Caco-2 (cell line): ENCODE measurements around the gene MAP10. TPM values are rescaled to one million over a fixed set of nuclear protein-coding genes. Genes with fewer than 3 reads are reported as not detected.

Experiments used
- BruUV-seq: library from RNA; stranded (reverse); fragments of 400-500 nt; replicated peaks from 2 replicates; lab custom pipeline; 2021; lab: Mats Ljungman, UMichigan
- CTCF ChIA-PET: fragments of 300-600 bp; sonication (Branson Sonifier 250); formaldehyde crosslinking; loops from one replicate; lab custom pipeline; 2022; ENCODE audit warnings: antibody characterized with exemption; lab: Charles Lee
- POLR2A ChIA-PET: fragments of 300-600 bp; sonication (Branson Sonifier 250); formaldehyde crosslinking; loops from one replicate; lab custom pipeline; 2022; ENCODE audit warnings: antibody characterized with exemption; lab: Charles Lee
- DNase-seq, 2 experiments: peaks; one replicate each; pipeline versions ENCODE4 v3.0.0 to v3.0.0-alpha.2; 2020 to 2022
- H3K27me3 ChIP-seq: replicated peaks from 2 replicates; pipeline ENCODE4 v1.6.0; 2011; ENCODE audit warnings: low read length; ENCODE audit not compliant: control insufficient read depth, insufficient read depth
- H3K36me3 ChIP-seq: 2 replicates; pipeline ENCODE4 v1.5.1; 2011; ENCODE audit warnings: low read length; ENCODE audit not compliant: control insufficient read depth, insufficient read depth
- H3K4me1 ChIP-seq: fragments of 250-450 bp; sonication (Bioruptor Pico); 2 replicates; pipeline ENCODE4 v1.5.1; 2020; ENCODE audit warnings: mild to moderate bottlenecking
- H3K4me3 ChIP-seq: 2 replicates; pipeline ENCODE4 v1.5.1; 2011; ENCODE audit warnings: low read depth, mild to moderate bottlenecking, control low read depth, low read length
- H3K9me3 ChIP-seq: fragments of 250-450 bp; sonication (Bioruptor Pico); 2 replicates; pipeline ENCODE4 v1.5.1; 2020; ENCODE audit warnings: mild to moderate bottlenecking, moderate library complexity
- H3K27ac Mint-ChIP-seq: one replicate; pipeline ENCODE4 v1.8.0; 2022; ENCODE audit warnings: mixed read lengths; ENCODE audit not compliant: unreplicated experiment
- H3K27me3 Mint-ChIP-seq: one replicate; pipeline ENCODE4 v1.8.0; 2022; ENCODE audit warnings: mixed read lengths; ENCODE audit not compliant: insufficient read depth, unreplicated experiment
- H3K36me3 Mint-ChIP-seq: one replicate; pipeline ENCODE4 v1.8.0; 2022; ENCODE audit warnings: mild to moderate bottlenecking, mixed read lengths; ENCODE audit not compliant: insufficient read depth, unreplicated experiment
- H3K4me1 Mint-ChIP-seq: one replicate; pipeline ENCODE4 v1.8.0; 2022; ENCODE audit warnings: low read depth, mixed read lengths; ENCODE audit not compliant: unreplicated experiment
- H3K4me3 Mint-ChIP-seq: one replicate; pipeline ENCODE4 v1.8.0; 2022; ENCODE audit warnings: mild to moderate bottlenecking, moderate library complexity, mixed read lengths; ENCODE audit not compliant: unreplicated experiment
- H3K9me3 Mint-ChIP-seq: one replicate; pipeline ENCODE4 v1.8.0; 2022; ENCODE audit warnings: mixed read lengths; ENCODE audit not compliant: unreplicated experiment
- intact Hi-C: fragments of 100-400 bp; cut with micrococcal nuclease; formaldehyde crosslinking; loops from one replicate; pipeline ENCODE4 v1.10.0; 2022; ENCODE audit not compliant: unreplicated experiment
- total RNA-seq: library from RNA; stranded (reverse); gene quantifications from 2 replicates; pipeline ENCODE4 v1.2.3, GENCODE V29; 2022
- TF ChIP-seq, protein P1 (sequence below), 2 experiments: fragments of 200-600 bp in 1 of 2; IDR thresholded peaks; 1 replicate in 1 of 2; 2 replicates in 1 of 2; pipeline versions ENCODE4 v1.5.1 to v1.8.0; 2011 to 2022; ENCODE audit warnings: antibody characterized with exemption in 1 of 2, control low read depth in 1 of 2, inconsistent platforms in 1 of 2, low read depth in 1 of 2, low read length in 1 of 2, mild to moderate bottlenecking in 1 of 2, moderate library complexity in 1 of 2; ENCODE audit not compliant: insufficient read depth in 1 of 2, severe bottlenecking in 1 of 2, unreplicated experiment in 1 of 2

Gene MAP10
- total RNA-seq, 1 experiment from 2014 or later, result not detected

DNA sequence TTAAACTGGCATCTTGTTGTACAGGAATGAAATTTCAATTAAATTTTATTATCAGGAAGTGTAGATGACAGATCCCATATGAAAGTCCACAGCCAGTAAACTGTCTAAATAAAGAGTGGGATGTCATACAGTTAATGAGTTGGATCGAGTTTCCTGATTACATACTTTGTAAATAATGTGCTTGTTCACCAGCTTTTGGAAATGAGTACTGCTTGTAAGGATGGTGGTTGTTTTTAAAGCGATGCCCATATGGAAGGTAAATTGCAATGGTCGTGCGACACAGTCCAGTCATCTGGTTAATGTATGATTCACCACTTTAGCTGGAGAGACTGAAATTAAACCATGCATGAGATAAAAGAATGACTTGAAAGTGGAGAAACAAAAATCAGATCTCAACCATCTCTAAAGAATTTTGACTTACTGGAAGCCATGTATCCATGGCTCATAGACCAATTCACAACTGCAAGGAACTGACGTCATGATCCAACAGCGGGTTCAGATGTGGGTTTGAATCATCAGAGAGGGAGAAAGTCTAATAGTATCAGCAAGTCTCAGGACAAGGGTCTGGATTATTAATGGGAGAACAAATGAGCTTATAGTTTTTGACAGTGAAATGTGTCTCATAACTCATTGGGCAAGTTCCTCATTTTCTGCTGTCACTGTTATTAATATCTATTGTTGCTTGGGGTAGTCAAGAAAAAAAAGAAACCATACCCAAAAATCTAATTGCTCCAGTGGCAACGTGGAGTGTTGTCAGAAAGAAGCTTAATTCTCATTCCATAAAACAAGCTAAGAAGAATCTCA, 49.0 kb downstream of the MAP10 start:
- DNase-seq, result no peak
- no peaks in the 10 kb centered on the region for H3K4me1 Mint-ChIP-seq
- H3K4me3 Mint-ChIP-seq, result no peak overlapping the region
- H3K9me3 Mint-ChIP-seq, result no peaks in the 10 kb centered on the region
- ChIA-PET CTCF (no interaction called here), POLR2A (no interaction called here)
- Histone ChIP-seq H3K9me3 (no peaks in the 10 kb centered on the region), H3K4me1 (no peaks in the 10 kb centered on the region), H3K27me3 (no peaks in the 10 kb centered on the region), H3K36me3 (no peaks in the 10 kb centered on the region), H3K4me3 (no peak overlapping the region)
- no peak overlapping the region for H3K27ac Mint-ChIP-seq
- TF ChIP-seq, protein P1, sequence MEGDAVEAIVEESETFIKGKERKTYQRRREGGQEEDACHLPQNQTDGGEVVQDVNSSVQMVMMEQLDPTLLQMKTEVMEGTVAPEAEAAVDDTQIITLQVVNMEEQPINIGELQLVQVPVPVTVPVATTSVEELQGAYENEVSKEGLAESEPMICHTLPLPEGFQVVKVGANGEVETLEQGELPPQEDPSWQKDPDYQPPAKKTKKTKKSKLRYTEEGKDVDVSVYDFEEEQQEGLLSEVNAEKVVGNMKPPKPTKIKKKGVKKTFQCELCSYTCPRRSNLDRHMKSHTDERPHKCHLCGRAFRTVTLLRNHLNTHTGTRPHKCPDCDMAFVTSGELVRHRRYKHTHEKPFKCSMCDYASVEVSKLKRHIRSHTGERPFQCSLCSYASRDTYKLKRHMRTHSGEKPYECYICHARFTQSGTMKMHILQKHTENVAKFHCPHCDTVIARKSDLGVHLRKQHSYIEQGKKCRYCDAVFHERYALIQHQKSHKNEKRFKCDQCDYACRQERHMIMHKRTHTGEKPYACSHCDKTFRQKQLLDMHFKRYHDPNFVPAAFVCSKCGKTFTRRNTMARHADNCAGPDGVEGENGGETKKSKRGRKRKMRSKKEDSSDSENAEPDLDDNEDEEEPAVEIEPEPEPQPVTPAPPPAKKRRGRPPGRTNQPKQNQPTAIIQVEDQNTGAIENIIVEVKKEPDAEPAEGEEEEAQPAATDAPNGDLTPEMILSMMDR (IDR thresholded peaks at IDR 0.05; ENCODE audit: insufficient read depth in 1 of 2, low read depth in 1 of 2, low read length in 1 of 2, severe bottlenecking in 1 of 2, unreplicated experiment in 1 of 2), result no peak
- no peaks in the 10 kb centered on the region for H3K36me3 Mint-ChIP-seq
- BruUV-seq, result no TSS peak
- intact Hi-C loops, result no loop called here
- H3K27me3 Mint-ChIP-seq, result peaks cover 3% of the 10 kb centered on the region

DNA sequence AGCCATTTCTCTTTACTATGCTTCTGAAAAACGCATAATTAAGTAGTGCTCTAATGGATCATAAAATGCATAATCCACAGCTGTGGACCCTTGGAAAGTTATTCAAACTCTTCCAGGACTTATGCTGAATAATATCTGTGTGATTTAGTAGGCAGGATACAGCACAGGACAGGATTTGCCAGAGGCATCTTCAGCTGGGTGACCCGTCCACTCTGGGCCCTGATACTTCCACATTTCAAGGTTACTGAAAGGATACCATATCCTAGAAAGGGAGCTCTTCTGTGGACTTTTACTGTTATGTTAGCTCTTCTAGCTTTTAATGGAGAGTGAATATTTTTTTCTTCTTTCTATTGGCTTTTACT, 49.6 kb downstream of the MAP10 start:
- intact Hi-C loops, result no loop called here
- peaks cover 3% of the 10 kb centered on the region for H3K27me3 Mint-ChIP-seq
- H3K36me3 Mint-ChIP-seq, result no peaks in the 10 kb centered on the region
- no peak for DNase-seq
- ChIA-PET POLR2A (no interaction called here), CTCF (no interaction called here)
- H3K4me3 Mint-ChIP-seq, result no peak overlapping the region
- H3K27me3 ChIP-seq, result no peaks in the 10 kb centered on the region
- H3K4me3 ChIP-seq, result no peak overlapping the region
- TF ChIP-seq, protein P1 (IDR thresholded peaks at IDR 0.05; ENCODE audit: insufficient read depth in 1 of 2, low read depth in 1 of 2, low read length in 1 of 2, severe bottlenecking in 1 of 2, unreplicated experiment in 1 of 2), result no peak
- no peaks in the 10 kb centered on the region for H3K4me1 ChIP-seq
- no peaks in the 10 kb centered on the region for H3K4me1 Mint-ChIP-seq
- no TSS peak for BruUV-seq
- H3K36me3 ChIP-seq, result no peaks in the 10 kb centered on the region
- H3K9me3 Mint-ChIP-seq, result no peaks in the 10 kb centered on the region
- H3K27ac Mint-ChIP-seq, result no peak overlapping the region
- no peaks in the 10 kb centered on the region for H3K9me3 ChIP-seq

DNA sequence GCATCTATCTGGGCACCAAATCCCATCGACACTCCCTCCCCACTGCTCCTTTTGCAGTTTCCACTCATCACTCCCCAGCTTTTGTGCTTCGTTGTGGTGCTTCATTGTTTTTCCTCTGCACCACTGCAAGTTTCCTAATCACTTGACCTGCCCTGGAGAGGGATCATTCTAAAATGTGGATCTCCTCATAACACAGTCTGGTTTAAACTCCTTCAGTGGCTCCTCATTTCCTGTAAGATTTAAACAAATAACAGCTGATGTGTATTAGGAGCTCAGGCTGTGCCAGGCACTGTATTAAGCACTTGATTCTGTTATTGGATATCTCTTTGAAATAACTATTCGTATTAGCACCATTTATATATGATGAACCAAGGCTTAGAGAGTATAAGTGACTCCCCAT, 51.3 kb downstream of the MAP10 start:
- intact Hi-C loops, result no loop called here
- ChIA-PET POLR2A (no interaction called here), CTCF (no interaction called here)
- no peak overlapping the region for H3K4me3 Mint-ChIP-seq
- Histone ChIP-seq H3K9me3 (no peaks in the 10 kb centered on the region), H3K36me3 (no peaks in the 10 kb centered on the region), H3K27me3 (no peaks in the 10 kb centered on the region), H3K4me3 (no peak overlapping the region), H3K4me1 (no peaks in the 10 kb centered on the region)
- no peak overlapping the region for H3K27ac Mint-ChIP-seq
- no peaks in the 10 kb centered on the region for H3K36me3 Mint-ChIP-seq
- peaks cover 3% of the 10 kb centered on the region for H3K27me3 Mint-ChIP-seq
- DNase-seq, result no peak
- TF ChIP-seq, protein P1 (IDR thresholded peaks at IDR 0.05; ENCODE audit: insufficient read depth in 1 of 2, low read depth in 1 of 2, low read length in 1 of 2, severe bottlenecking in 1 of 2, unreplicated experiment in 1 of 2), result no peak
- no peaks in the 10 kb centered on the region for H3K4me1 Mint-ChIP-seq
- H3K9me3 Mint-ChIP-seq, result no peaks in the 10 kb centered on the region
- BruUV-seq, result no TSS peak

Other genes starting within 250 kb of the MAP10 start
- gene SIPA1L2, start 175.3 kb upstream of the MAP10 start, total RNA-seq, result 13.2 and 18.6 TPM in 2 replicates
- gene NTPCR, start 145.2 kb downstream of the MAP10 start, total RNA-seq, result 46.5 and 49.1 TPM in 2 replicates